Adrenal gland (tissue), 12 donors: ENCODE data around the gene ZNF697. TPM values are rescaled to one million over a fixed set of nuclear protein-coding genes. Genes with fewer than 3 reads are reported as not detected.

Experiments
- DNase-seq, 7 donors: peaks; one replicate each; pipeline ENCODE4 v3.0.0-alpha.2; 2019 to 2020
- H3K27ac ChIP-seq, 5 donors: fragments of 200-600 bp; sonication (generic) in 4 of 5; 1 replicate in 3 of 5; 2 replicates in 2 of 5; pipeline versions ENCODE4 v1.5.1 to v1.8.0; 2016 to 2020; ENCODE audit warnings: mild to moderate bottlenecking in 1 of 5
- H3K27me3 ChIP-seq: fragments of 200-600 bp; 2 replicates; pipeline ENCODE4 v1.8.0; 2021
- H3K36me3 ChIP-seq, 2 donors: fragments of 200-600 bp; replicated peaks in 1 of 2; 1 replicate in 1 of 2; 2 replicates in 1 of 2; pipeline versions ENCODE4 v1.5.1 to v1.8.0; 2018 to 2022
- H3K4me1 ChIP-seq, 2 donors: fragments of 200-600 bp; replicated peaks in 1 of 2; 1 replicate in 1 of 2; 2 replicates in 1 of 2; pipeline versions ENCODE4 v1.5.1 to v1.8.0; 2018 to 2021
- H3K4me3 ChIP-seq, 4 donors: fragments of 200-600 bp; sonication (generic) in 3 of 4; one replicate each; pipeline ENCODE4 v1.5.1; 2016 to 2018
- H3K9me3 ChIP-seq, 3 donors: fragments of 200-600 bp; sonication (generic) in 1 of 3; replicated peaks in 1 of 3; 1 replicate in 2 of 3; 2 replicates in 1 of 3; pipeline versions ENCODE4 v1.5.1 to v1.8.0; 2016 to 2021
- CTCF ChIP-seq, 6 experiments: fragments of 450-650 bp in 4 of 6; fragments of 200-600 bp in 2 of 6; sonication (generic) in 1 of 6; IDR thresholded peaks; 1 replicate in 5 of 6; 2 replicates in 1 of 6; pipeline versions ENCODE4 v1.5.1 to v1.8.0; 2016 to 2021; ENCODE audit warnings: antibody characterized with exemption in 6 of 6, mild to moderate bottlenecking in 2 of 6, moderate library complexity in 1 of 6
- POLR2A ChIP-seq, 2 donors: fragments of 450-650 bp; IDR thresholded peaks; one replicate each; pipeline ENCODE4 v1.6.1; 2017; ENCODE audit warnings: antibody characterized with exemption in 2 of 2, mild to moderate bottlenecking in 2 of 2, moderate library complexity in 1 of 2
- WGBS, 4 donors: extraction: QIAGEN DNeasy Blood & Tissue Kit in 2 of 4; methylation state at CpG; one replicate each; pipeline versions ENCODE4 v1.1.5 to v1.1.7; 2013 to 2017; 5-methylcytosine and 5-hydroxymethylcytosine counted together
- intact Hi-C, 2 donors: fragments of 100-400 bp; cut with DNase I; formaldehyde crosslinking; loops; one replicate each; pipeline versions ENCODE4 v1.14.1 to v1.15.0; 2022 to 2023
- polyA plus RNA-seq, 3 donors: library from polyadenylated mRNA; stranded (reverse); fragments of 200-250 nt in 2 of 3; fragments of 350-450 nt in 1 of 3; fragmentation: Illumina TruSeq in 1 of 3; extraction: RNeasy Lipid Tissue Mini Kit (QIAGEN cat#74804) in 1 of 3; gene quantifications; one replicate each; pipeline ENCODE4 v1.2.3, GENCODE V29; 2013 to 2014
- total RNA-seq, 9 donors: library from RNA; depleted of rRNA in 4 of 9; stranded (reverse); fragments of >200 nt in 4 of 9; fragments of 120-200 nt in 1 of 9; fragmentation: NEBNext Ultra II Directional in 1 of 9; extraction: Animal tissue kit (Norgen Biotek cat#: 25700) in 1 of 9; gene quantifications; one replicate each; pipeline versions ENCODE4 v1.1.0 to v1.2.4, GENCODE V29; 2013 to 2023
- donor health status: healthy with polysubstance abuse.
- donor health status: Bipolar disorder and iron deficiency.
- donor health status: DM: yes; HTN: yes; CAD: no.
- donor health status: DM: no; HTN: no; CAD: no.
- donor health status: DM: no; HTN: no; CAD: no.
- donor health status: DM: yes; HTN: yes; CAD: no.

Gene ZNF697
- total and polyA plus RNA-seq, 12 donors: 1.7 to 14.5 (median 5.3) TPM

- intact Hi-C loops: no loop called here
- Histone ChIP-seq H3K4me1 (no peaks in the 10 kb centered on the region), H3K27ac (no peak overlapping the region), H3K27me3 (no peaks in the 10 kb centered on the region), H3K9me3 (no peaks in the 10 kb centered on the region), H3K36me3 (no peaks in the 10 kb centered on the region), H3K4me3 (no peak overlapping the region)
- TF ChIP-seq POLR2A (IDR thresholded peaks at IDR 0.05): no peak
- no peak for TF ChIP-seq CTCF (IDR thresholded peaks at IDR 0.05)
- DNase-seq: no peak
Observed at GRCh38 chr1:119682141-119682540, 34.1 kb upstream of the ZNF697 start.

GRCh38 chr1:119681560-119681959 is 33.5 kb upstream of the ZNF697 start:
- no peaks in the 10 kb centered on the region for H3K4me1 ChIP-seq
- 80 to 93% (median 86%) methylated on average over 2 of the region's 2 CpGs for WGBS, 4 donors
- DNase-seq: no peak
- intact Hi-C loops: no loop called here
- H3K4me3 ChIP-seq: no peak overlapping the region
- no peak overlapping the region for H3K27ac ChIP-seq
- TF ChIP-seq POLR2A (IDR thresholded peaks at IDR 0.05) (no peak), CTCF (IDR thresholded peaks at IDR 0.05) (no peak)
- no peaks in the 10 kb centered on the region for H3K9me3 ChIP-seq
- no peaks in the 10 kb centered on the region for H3K36me3 ChIP-seq
- no peaks in the 10 kb centered on the region for H3K27me3 ChIP-seq

GRCh38 chr1:119680723-119681122 is 32.7 kb upstream of the ZNF697 start:
- Histone ChIP-seq H3K36me3 (no peaks in the 10 kb centered on the region), H3K4me3 (no peak overlapping the region)

GRCh38 chr1:119680193-119680592 is 32.1 kb upstream of the ZNF697 start:
- Histone ChIP-seq H3K4me3 (no peak overlapping the region), H3K9me3 (no peaks in the 10 kb centered on the region), H3K4me1 (peaks cover 2% of the 10 kb centered on the region in 2 donors), H3K27me3 (no peaks in the 10 kb centered on the region), H3K36me3 (no peaks in the 10 kb centered on the region), H3K27ac (no peak overlapping the region)
- no peak for DNase-seq
- TF ChIP-seq CTCF (IDR thresholded peaks at IDR 0.05) (no peak), POLR2A (IDR thresholded peaks at IDR 0.05) (no peak)
- intact Hi-C loops: no loop called here
- 91 to 95% (median 94%) methylated on average over 3 of the region's 3 CpGs for WGBS, 4 donors

More at GRCh38 chr1:119680723-119681122, 32.7 kb upstream of the ZNF697 start:
- DNase-seq: no peak
- Histone ChIP-seq H3K4me1 (no peaks in the 10 kb centered on the region), H3K9me3 (no peaks in the 10 kb centered on the region), H3K27me3 (no peaks in the 10 kb centered on the region), H3K27ac (no peak overlapping the region)
- TF ChIP-seq CTCF (IDR thresholded peaks at IDR 0.05): no peak
- no peak for TF ChIP-seq POLR2A (IDR thresholded peaks at IDR 0.05)
- intact Hi-C loops: no loop called here
- WGBS, 4 donors: 79 to 88% (median 82%) methylated on average over 2 of the region's 2 CpGs
